Nephron progenitor cell (in vitro differentiated cells): ENCODE data around the gene FIGN.

Source experiments
- DNase-seq: peaks from one replicate; pipeline ENCODE4 v3.0.0; 2021
- H3K27ac Mint-ChIP-seq: 2 replicates; pipeline ENCODE4 v1.8.0; 2021; ENCODE audit warnings: mild to moderate bottlenecking, moderate library complexity, mixed read lengths
- H3K27me3 Mint-ChIP-seq: 2 replicates; pipeline ENCODE4 v1.8.0; 2021; ENCODE audit warnings: mild to moderate bottlenecking, low read depth, mixed read lengths; ENCODE audit not compliant: poor library complexity
- H3K36me3 Mint-ChIP-seq: 2 replicates; pipeline ENCODE4 v1.8.0; 2021; ENCODE audit warnings: low read depth, mixed read lengths
- H3K4me1 Mint-ChIP-seq: 2 replicates; pipeline ENCODE4 v1.8.0; 2021; ENCODE audit warnings: mixed read lengths
- H3K4me3 Mint-ChIP-seq: 2 replicates; pipeline ENCODE4 v1.8.0; 2021; ENCODE audit warnings: mild to moderate bottlenecking, moderate library complexity, mixed read lengths
- H3K9me3 Mint-ChIP-seq: 2 replicates; pipeline ENCODE4 v1.8.0; 2021; ENCODE audit warnings: mild to moderate bottlenecking, moderate library complexity, mixed read lengths
- TF ChIP-seq, protein P1 (sequence below): fragments of 200-600 bp; sonication (generic); IDR thresholded peaks from 2 replicates; pipeline ENCODE4 v1.5.0; 2021; ENCODE audit warnings: antibody characterized with exemption

The FIGN gene

GRCh38 chr2:163734881-163735684 lies 725 bp downstream of the FIGN start:
- H3K4me3 Mint-ChIP-seq = peak overlapping the region; percentile 92
- H3K9me3 Mint-ChIP-seq = no peaks in the 10 kb centered on the region
- TF ChIP-seq, protein P1, sequence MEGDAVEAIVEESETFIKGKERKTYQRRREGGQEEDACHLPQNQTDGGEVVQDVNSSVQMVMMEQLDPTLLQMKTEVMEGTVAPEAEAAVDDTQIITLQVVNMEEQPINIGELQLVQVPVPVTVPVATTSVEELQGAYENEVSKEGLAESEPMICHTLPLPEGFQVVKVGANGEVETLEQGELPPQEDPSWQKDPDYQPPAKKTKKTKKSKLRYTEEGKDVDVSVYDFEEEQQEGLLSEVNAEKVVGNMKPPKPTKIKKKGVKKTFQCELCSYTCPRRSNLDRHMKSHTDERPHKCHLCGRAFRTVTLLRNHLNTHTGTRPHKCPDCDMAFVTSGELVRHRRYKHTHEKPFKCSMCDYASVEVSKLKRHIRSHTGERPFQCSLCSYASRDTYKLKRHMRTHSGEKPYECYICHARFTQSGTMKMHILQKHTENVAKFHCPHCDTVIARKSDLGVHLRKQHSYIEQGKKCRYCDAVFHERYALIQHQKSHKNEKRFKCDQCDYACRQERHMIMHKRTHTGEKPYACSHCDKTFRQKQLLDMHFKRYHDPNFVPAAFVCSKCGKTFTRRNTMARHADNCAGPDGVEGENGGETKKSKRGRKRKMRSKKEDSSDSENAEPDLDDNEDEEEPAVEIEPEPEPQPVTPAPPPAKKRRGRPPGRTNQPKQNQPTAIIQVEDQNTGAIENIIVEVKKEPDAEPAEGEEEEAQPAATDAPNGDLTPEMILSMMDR = no peak
- no peaks in the 10 kb centered on the region for H3K27me3 Mint-ChIP-seq
- peak overlapping the region; percentile 98 for H3K27ac Mint-ChIP-seq
- no peaks in the 10 kb centered on the region for H3K36me3 Mint-ChIP-seq
- peaks cover 54% of the 10 kb centered on the region for H3K4me1 Mint-ChIP-seq
- DNase-seq = no peak

- Mint-ChIP-seq H3K4me1 (peaks cover 56% of the 10 kb centered on the region), H3K9me3 (no peaks in the 10 kb centered on the region), H3K4me3 (peak overlapping the region; percentile 92), H3K36me3 (no peaks in the 10 kb centered on the region), H3K27ac (peak overlapping the region; percentile 75), H3K27me3 (no peaks in the 10 kb centered on the region)
- DNase-seq = no peak
- TF ChIP-seq, protein P1 = no peak
Observed at GRCh38 chr2:163734401-163734800, 1.4 kb downstream of the FIGN start.

GRCh38 chr2:163733956-163734355 lies 1.9 kb downstream of the FIGN start:
- H3K9me3 Mint-ChIP-seq = no peaks in the 10 kb centered on the region
- H3K4me3 Mint-ChIP-seq = peak overlapping the region; percentile 92
- TF ChIP-seq, protein P1 = no peak
- no peaks in the 10 kb centered on the region for H3K36me3 Mint-ChIP-seq
- H3K27me3 Mint-ChIP-seq = no peaks in the 10 kb centered on the region
- no peak for DNase-seq
- H3K4me1 Mint-ChIP-seq = peaks cover 56% of the 10 kb centered on the region
- peak overlapping the region; percentile 75 for H3K27ac Mint-ChIP-seq

DNA sequence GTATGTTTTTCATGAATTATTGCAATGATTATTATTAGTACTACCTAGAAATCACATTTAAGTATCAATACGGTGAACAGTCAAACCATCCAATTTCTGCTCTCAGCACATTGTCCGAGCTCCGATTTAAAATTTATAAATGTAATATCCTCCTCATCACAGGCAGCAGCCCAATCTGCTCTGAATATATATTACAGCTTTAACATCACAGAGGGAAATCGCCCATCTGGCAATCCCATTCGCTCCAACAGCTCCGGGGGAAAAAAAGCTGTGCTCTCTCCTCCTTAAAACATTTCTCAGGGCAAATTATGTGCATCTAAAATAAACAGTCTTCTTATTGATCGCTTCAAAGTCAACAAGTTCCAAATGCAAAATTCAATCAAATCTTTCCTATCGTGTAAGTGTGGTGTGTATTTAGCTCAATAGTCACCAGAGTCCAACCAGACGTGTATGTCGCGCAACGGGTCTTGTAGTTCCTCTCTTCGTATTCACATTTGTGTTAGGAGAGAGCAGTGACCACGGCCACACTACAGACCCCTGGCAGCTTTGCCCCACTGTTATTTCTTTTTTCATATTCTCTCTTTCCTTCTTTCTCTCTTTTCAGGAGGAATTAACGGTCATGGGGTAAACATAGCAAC lies 2.4 kb downstream of the FIGN start:
- Mint-ChIP-seq H3K27ac (peak overlapping the region; percentile 83), H3K9me3 (no peaks in the 10 kb centered on the region)

DNA sequence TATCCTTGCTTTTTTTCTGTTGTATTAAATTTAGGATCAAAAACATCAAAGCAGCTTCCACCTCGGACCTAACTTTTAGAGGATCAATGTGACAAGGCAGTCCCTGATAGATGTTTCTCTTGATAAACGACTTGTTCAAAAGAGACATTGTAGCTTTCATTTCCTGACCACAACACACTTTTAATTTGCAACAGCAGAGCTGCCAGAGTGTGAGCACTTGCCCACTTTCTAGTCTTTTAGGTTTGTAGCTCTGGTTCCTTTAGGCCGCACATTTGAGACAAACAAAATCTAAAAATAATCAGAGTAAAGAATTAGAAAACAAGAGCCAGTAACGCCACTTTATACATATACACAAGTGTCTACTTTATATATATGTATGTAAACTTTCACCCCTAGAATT lies 3.1 kb downstream of the FIGN start:
- H3K27ac Mint-ChIP-seq = peak overlapping the region; percentile 72
- TF ChIP-seq, protein P1 = no peak
- H3K4me3 Mint-ChIP-seq = peak overlapping the region; percentile 92
- H3K36me3 Mint-ChIP-seq = no peaks in the 10 kb centered on the region
- H3K9me3 Mint-ChIP-seq = no peaks in the 10 kb centered on the region
- peaks cover 55% of the 10 kb centered on the region for H3K4me1 Mint-ChIP-seq
- no peak for DNase-seq
- H3K27me3 Mint-ChIP-seq = no peaks in the 10 kb centered on the region

More for the DNA sequence above, 2.4 kb downstream of the FIGN start:
- peak overlapping the region; percentile 92 for H3K4me3 Mint-ChIP-seq
- DNase-seq = no peak
- TF ChIP-seq, protein P1 = no peak
- peaks cover 56% of the 10 kb centered on the region for H3K4me1 Mint-ChIP-seq
- no peaks in the 10 kb centered on the region for H3K36me3 Mint-ChIP-seq
- H3K27me3 Mint-ChIP-seq = no peaks in the 10 kb centered on the region
